Epithelial cell of alveolus of lung (primary cell): ENCODE results near the gene TCEAL3. TPM values are rescaled to one million over a fixed set of nuclear protein-coding genes. Genes with fewer than 3 reads are reported as not detected.

Experiments used
- total RNA-seq: library from RNA; depleted of rRNA; stranded (reverse); fragments of >200 nt; gene quantifications from 2 replicates; pipeline ENCODE4 v1.2.1, GENCODE V29; 2015

The TCEAL3 gene, protein sequence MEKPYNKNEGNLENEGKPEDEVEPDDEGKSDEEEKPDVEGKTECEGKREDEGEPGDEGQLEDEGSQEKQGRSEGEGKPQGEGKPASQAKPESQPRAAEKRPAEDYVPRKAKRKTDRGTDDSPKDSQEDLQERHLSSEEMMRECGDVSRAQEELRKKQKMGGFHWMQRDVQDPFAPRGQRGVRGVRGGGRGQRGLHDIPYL
- total RNA-seq: 8.7 and 10.8 TPM in 2 replicates

DNA sequence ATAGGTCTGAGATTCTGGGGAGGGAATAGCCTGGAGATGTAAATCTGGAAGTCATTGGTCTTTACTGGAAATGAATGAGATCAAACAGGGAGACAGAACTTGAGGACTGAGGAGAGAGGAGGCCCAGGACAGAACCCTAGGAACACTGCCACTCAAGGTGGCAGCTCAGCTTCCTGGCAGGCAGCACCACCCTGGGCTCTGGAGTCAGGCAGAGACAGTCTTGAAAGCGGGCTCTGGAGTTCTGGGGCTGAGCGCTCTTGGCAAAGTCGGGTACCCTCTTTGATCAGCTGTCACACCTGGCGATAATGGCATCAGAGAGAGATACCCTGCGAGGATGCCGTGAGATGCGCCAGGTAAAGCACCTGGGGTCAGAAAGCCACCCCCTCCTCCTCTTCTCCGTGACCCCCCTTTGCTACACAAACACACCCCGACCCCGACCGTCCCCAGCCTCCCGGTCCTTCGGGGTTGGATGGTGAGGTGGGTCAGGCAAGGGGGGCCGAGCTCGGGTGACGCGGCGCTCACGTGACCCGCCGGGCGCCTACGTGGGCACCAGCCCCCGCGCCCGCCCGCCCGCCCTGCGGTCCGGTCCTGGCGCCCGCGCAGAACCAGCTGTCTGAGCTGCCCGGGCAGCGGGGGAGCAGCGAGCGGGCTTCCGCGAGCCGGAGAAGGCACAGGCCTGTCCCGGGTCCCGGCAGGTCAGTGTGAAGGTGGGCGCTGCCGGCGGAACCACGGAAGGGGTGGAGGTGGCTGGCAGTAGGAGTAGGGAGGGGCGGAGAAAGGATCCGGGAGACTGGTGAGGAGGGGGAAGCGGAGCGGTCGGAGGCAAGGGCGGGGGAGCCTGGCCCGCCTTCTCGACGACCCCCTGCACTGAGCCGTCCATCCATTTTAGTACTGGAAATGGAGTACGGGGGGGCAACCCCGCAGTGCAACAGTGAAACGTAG lies at the start of gene TCEAL3:
TSS of gene TCEAL3 (plus strand) at position 600 of the 942 bp plus-strand sequence. CDS start 1,102 bp downstream, outside the sequence.

DNA sequence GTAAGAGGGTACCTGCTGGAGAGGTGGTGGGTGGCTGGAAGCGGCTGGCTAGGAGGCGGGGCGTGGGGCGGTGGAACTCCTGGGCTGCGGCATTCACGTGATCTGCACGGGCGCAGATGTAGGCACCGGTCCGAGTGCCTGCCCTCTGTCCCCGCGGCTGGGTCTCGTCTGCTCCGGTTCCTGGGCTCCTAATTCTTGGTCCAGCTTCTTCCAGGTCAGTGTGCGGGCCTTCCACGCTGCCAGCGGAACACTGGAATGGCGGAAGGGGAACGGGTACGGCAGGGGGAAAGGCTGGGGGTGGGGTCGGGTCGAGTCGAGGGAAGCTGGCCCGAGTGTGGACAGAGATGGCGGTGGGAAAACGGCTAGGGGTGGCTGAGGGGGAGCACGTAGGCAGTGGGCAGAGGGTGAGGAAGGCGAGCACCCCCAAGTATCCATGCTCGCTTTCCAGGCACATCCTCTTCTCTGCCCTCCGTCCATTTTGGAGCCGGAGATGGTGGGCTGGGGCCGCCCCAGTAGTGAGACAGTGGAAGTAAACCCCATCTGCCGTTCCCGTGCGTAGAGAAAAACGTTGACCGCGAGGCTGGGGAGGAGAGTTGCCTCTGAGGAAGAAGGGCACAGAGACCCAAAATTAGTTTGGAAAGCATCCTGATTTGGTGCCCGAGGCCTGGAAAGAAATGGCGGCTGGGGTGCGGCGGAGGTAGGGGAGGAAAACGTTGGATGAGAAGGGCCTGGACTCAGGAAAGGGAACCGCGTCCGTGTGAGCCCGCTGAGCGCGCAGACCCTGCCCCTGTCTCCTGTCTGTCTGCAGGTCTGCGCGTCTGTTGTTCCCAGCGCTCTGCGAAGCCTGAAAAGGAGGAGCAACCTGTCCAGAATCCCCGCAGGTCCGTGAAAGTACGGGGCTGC lies 22.1 kb upstream of the TCEAL3 start, which contains the start of gene TCEAL4:
TSS of gene TCEAL4 (plus strand) at position 105 of the 903 bp plus-strand sequence. CDS start 1,161 bp downstream, outside the sequence.

DNA sequence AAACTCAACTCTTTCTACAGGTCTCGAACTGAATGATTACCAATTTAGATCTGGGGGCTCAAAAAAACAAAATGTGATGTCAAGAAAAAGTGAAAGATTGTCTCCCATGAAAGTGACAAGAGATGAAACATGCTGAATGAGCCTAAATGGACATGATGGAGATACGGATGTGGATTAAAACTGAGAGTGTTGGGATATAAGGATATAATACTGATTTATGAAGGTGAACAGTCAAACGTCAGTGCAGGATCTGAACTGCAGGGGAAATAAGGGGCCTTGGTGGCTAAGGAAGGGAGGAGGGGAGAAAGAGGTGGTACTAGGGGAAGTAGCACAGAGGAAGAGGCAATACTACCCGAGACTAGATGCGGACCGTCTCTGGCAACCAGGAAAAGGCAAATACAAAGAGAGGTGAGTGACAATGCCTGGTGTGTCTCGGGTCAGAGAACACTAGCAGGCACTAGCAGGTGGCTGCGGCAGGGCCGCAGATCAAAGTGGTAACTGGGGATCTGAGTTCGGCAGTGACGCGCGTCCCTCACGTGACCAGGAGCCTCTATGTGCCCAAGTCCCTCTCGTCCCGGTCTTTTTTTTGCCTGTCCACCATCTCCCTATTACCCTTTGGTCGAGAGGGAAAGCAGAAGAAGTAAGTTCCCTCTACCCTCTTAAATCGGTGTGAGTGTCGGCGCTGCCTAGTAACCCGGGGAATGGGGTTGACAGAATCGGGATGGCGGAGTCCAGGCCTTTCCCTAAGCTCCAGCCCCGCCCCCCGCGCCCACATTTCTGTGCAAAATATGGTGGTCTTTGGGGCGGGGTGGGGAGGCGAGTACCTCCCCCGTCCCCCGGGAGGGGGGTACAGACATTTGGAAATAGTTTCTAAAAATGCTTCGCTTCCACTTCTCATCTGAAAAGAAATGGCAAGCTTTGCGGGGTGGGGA lies 20.9 kb downstream of the TCEAL3 start, which contains the start of gene TCEAL1:
TSS of gene TCEAL1 (plus strand) at position 590 of the 932 bp plus-strand sequence. CDS start 942 bp downstream, outside the sequence.

Other genes with a start within 250 kb of the TCEAL3 start
- gene BEX3, start 231.4 kb upstream of the TCEAL3 start, total RNA-seq: 287 and 308 TPM in 2 replicates
- not detected in 2 replicates for gene RAB40A, start 88.5 kb upstream of the TCEAL3 start, total RNA-seq
- gene TCEAL4, start 22.4 kb upstream of the TCEAL3 start, total RNA-seq: 24.8 and 39.4 TPM in 2 replicates
- gene TCEAL1, start 21.0 kb downstream of the TCEAL3 start, total RNA-seq: 10.3 and 22.7 TPM in 2 replicates
- gene MORF4L2, start 78.7 kb downstream of the TCEAL3 start, total RNA-seq: 339 and 350 TPM in 2 replicates
- gene TMEM31, start 102.9 kb downstream of the TCEAL3 start, total RNA-seq: not detected in 2 replicates
- 2.7 TPM in 1 of 2 replicates, not detected in the other for gene PLP1, start 168.9 kb downstream of the TCEAL3 start, total RNA-seq
- 0.13 TPM in 1 of 2 replicates, not detected in the other for gene RAB9B, start 224.3 kb downstream of the TCEAL3 start, total RNA-seq